CD4-positive, alpha-beta T cell (primary cell): ENCODE measurements around the gene HSDL2. TPM values are rescaled to one million over a fixed set of nuclear protein-coding genes. Genes with fewer than 3 reads are reported as not detected.
"Not testable (repeated sequence)": the region's sequence is repeated elsewhere in the genome, so short reads cannot be mapped to it uniquely, and the experiment has no call there.

Experiments
- ATAC-seq: fragments of 200-7000 bp; cut with Tn5 transposase; one replicate; pipeline ENCODE4 v1.10.0; 2022; ENCODE audit warnings: mild to moderate bottlenecking; ENCODE audit not compliant: poor library complexity
- CTCF ChIA-PET: fragments of 350-600 bp; sonication (Branson Sonifier 250); formaldehyde crosslinking; loops from one replicate; lab custom pipeline; 2021; ENCODE audit warnings: antibody characterized with exemption, inconsistent platforms; lab: Charles Lee
- POLR2A ChIA-PET: fragments of 350-600 bp; sonication (Branson Sonifier 250); formaldehyde crosslinking; loops from one replicate; lab custom pipeline; 2021; ENCODE audit warnings: antibody characterized with exemption, inconsistent platforms; lab: Charles Lee
- DNase-seq, 14 experiments: peaks; one replicate each; pipeline ENCODE4 v3.0.0-alpha.2; 2013 to 2020; ENCODE audit warnings: mixed read lengths in 2 of 14
- H3K27ac ChIP-seq, 2 donors: one replicate each; pipeline versions ENCODE4 v1.5.1 to v1.7.0; 2013; ENCODE audit warnings: low read length in 2 of 2, low read depth in 1 of 2, mild to moderate bottlenecking in 1 of 2
- H3K27me3 ChIP-seq, 2 experiments: 1 replicate in 1 of 2; 2 replicates in 1 of 2; pipeline versions ENCODE4 v1.6.1 to v1.7.0; 2013; ENCODE audit warnings: low read length in 2 of 2, control low read depth in 1 of 2, mild to moderate bottlenecking in 1 of 2, moderate library complexity in 1 of 2; ENCODE audit not compliant: insufficient read depth in 2 of 2, control insufficient read depth in 1 of 2
- H3K36me3 ChIP-seq: one replicate; pipeline ENCODE4 v1.6.1; 2013; ENCODE audit warnings: low read length, control low read depth; ENCODE audit not compliant: insufficient read depth
- H3K4me1 ChIP-seq: one replicate; pipeline ENCODE4 v1.6.1; 2013; ENCODE audit warnings: low read length, control low read depth; ENCODE audit not compliant: insufficient read depth
- H3K4me3 ChIP-seq: one replicate; pipeline ENCODE4 v1.5.1; 2013; ENCODE audit warnings: mild to moderate bottlenecking, low read length, moderate library complexity
- H3K9me3 ChIP-seq, 2 experiments: 1 replicate in 1 of 2; 2 replicates in 1 of 2; pipeline versions ENCODE4 v1.6.1 to v1.7.0; 2013; ENCODE audit warnings: low read length in 2 of 2, mild to moderate bottlenecking in 2 of 2, control low read depth in 1 of 2, moderate library complexity in 1 of 2; ENCODE audit not compliant: control insufficient read depth in 1 of 2, insufficient read depth in 1 of 2
- H3K27ac Mint-ChIP-seq: one replicate; pipeline ENCODE4 v1.8.0; 2020; ENCODE audit warnings: mixed read lengths
- H3K27me3 Mint-ChIP-seq: one replicate; pipeline ENCODE4 v1.8.0; 2021; ENCODE audit warnings: mixed read lengths
- H3K36me3 Mint-ChIP-seq: one replicate; pipeline ENCODE4 v1.8.0; 2021; ENCODE audit warnings: low read depth, mixed read lengths
- H3K4me1 Mint-ChIP-seq: one replicate; pipeline ENCODE4 v1.8.0; 2021; ENCODE audit warnings: low read depth, mixed read lengths
- H3K4me3 Mint-ChIP-seq: one replicate; pipeline ENCODE4 v1.8.0; 2020; ENCODE audit warnings: mild to moderate bottlenecking, mixed read lengths
- H3K9me3 Mint-ChIP-seq: one replicate; pipeline ENCODE4 v1.8.0; 2020; ENCODE audit warnings: mixed read lengths
- intact Hi-C, 2 experiments: fragments of 100-400 bp; cut with DNase I in 1 of 2; cut with micrococcal nuclease in 1 of 2; formaldehyde crosslinking; loops; one replicate each; pipeline versions ENCODE4 v1.15.1 to v1.9.0; 2023 to 2025; cut with DNase I, micrococcal nuclease
- total RNA-seq, 174 experiments: library from RNA in 2 of 174; stranded (reverse) in 2 of 174; gene quantifications; one replicate each; pipeline ENCODE4 v1.2.3 and lab custom pipeline; 2021 to 2026
- TF ChIP-seq, protein P1 (sequence below): fragments of 200-600 bp; IDR thresholded peaks from one replicate; pipeline ENCODE4 v1.8.0; 2022; ENCODE audit warnings: antibody characterized with exemption, mild to moderate bottlenecking

HSDL2 gene
- total RNA-seq, 2 experiments from 2014 or later, result 3.8 to 4.9 TPM

DNA sequence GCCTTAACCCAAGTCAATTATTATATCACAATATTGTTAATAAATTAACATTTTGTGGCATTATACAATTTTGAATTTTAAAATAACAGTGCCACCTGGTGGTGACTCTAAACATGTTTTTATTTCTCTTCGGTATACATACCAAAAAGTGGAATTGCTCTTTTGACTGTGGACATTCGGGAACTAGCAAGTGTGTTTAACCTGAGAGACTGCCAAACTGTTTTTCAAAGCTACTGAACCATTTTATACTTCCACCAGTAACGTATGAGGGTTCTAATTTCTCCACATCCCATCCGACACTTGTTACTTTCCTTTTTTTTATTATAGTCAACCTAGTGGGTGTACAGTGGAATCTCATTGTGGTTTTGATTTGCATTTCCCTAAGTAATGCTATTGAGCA lies 18.3 kb upstream of the HSDL2 start:
- peaks cover 0 to 5% of the 10 kb centered on the region in 2 experiments for H3K9me3 ChIP-seq
- H3K4me3 ChIP-seq, result no peak overlapping the region
- DNase-seq, result peak in 4 of 14 experiments; percentile 48 to 74 (median 64)
- ChIA-PET POLR2A (interaction anchor here (1.1 to 1.2 kb wide), 2 partner anchors 16 to 18 kb away, joined by 3 read pairs; partner anchors contain the start of gene HSDL2), CTCF (interaction anchor here (0.6 to 4.0 kb wide), 6 partner anchors 18 to 287 kb away, joined by 3 to 21 read pairs (median 4); partner anchors contain the start of gene HSDL2)
- intact Hi-C loops, result loop anchor here (1.0 to 10.0 kb wide), 4 partner anchors 248 to 599 kb away; no protein-coding TSS in a partner anchor
- Mint-ChIP-seq H3K4me1 (peaks cover 4% of the 10 kb centered on the region), H3K27ac (no peak overlapping the region), H3K4me3 (no peak overlapping the region), H3K9me3 (peaks cover 5% of the 10 kb centered on the region), H3K27me3 (no peaks in the 10 kb centered on the region), H3K36me3 (no peaks in the 10 kb centered on the region)
- no peak for ATAC-seq
- no peak overlapping the region for H3K27ac ChIP-seq
- no peaks in the 10 kb centered on the region for H3K4me1 ChIP-seq
- TF ChIP-seq, protein P1, sequence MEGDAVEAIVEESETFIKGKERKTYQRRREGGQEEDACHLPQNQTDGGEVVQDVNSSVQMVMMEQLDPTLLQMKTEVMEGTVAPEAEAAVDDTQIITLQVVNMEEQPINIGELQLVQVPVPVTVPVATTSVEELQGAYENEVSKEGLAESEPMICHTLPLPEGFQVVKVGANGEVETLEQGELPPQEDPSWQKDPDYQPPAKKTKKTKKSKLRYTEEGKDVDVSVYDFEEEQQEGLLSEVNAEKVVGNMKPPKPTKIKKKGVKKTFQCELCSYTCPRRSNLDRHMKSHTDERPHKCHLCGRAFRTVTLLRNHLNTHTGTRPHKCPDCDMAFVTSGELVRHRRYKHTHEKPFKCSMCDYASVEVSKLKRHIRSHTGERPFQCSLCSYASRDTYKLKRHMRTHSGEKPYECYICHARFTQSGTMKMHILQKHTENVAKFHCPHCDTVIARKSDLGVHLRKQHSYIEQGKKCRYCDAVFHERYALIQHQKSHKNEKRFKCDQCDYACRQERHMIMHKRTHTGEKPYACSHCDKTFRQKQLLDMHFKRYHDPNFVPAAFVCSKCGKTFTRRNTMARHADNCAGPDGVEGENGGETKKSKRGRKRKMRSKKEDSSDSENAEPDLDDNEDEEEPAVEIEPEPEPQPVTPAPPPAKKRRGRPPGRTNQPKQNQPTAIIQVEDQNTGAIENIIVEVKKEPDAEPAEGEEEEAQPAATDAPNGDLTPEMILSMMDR, result peak; percentile 86
- H3K36me3 ChIP-seq, result no peaks in the 10 kb centered on the region
- no peaks in the 10 kb centered on the region for H3K27me3 ChIP-seq

DNA sequence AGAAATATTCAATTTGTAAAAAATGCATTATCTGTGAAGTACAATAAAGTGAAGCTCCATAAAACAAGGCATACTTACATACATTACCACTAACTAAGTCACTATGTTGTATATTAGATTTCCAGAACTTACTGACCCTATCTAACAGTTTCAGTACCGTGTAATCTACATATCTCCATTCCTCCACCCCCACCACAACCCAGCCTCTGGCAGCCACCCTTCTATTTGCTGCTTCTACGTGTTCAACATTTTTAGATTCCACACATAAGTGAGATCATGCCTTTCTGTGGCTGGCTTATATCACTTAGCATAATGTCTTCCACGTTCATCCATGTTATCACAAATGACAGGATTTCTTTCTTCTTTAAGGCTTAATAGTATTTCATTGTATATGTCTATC lies 15.1 kb upstream of the HSDL2 start:
- no peak overlapping the region for H3K27ac Mint-ChIP-seq
- intact Hi-C loops, result loop anchor here in 1 of 2 experiments (5.0 to 10.0 kb wide), 2 partner anchors 430 to 602 kb away; no protein-coding TSS in a partner anchor
- CTCF ChIA-PET, result no interaction called here

GRCh38 chr9:112365257-112365656 lies 14.7 kb upstream of the HSDL2 start:
- H3K4me1 Mint-ChIP-seq, H3K27me3 Mint-ChIP-seq, DNase-seq, H3K4me3 Mint-ChIP-seq, H3K36me3 Mint-ChIP-seq, H3K36me3 ChIP-seq, POLR2A ChIA-PET, H3K27ac Mint-ChIP-seq, H3K4me1 ChIP-seq, H3K27me3 ChIP-seq, ATAC-seq, H3K4me3 ChIP-seq, CTCF ChIA-PET, H3K27ac ChIP-seq: not testable (repeated sequence)
- intact Hi-C loops, result loop anchor here in 1 of 2 experiments (10.0 kb wide), 1 partner anchor 430 kb away; no protein-coding TSS in a partner anchor
- H3K9me3 ChIP-seq, result peaks cover 11 to 17% of the 10 kb centered on the region in 2 experiments
- peaks cover 16% of the 10 kb centered on the region for H3K9me3 Mint-ChIP-seq

More for the DNA sequence above, 15.1 kb upstream of the HSDL2 start:
- no peaks in the 10 kb centered on the region for H3K36me3 Mint-ChIP-seq
- POLR2A ChIA-PET, result no interaction called here
- H3K4me1 ChIP-seq, result no peaks in the 10 kb centered on the region
- no peak for DNase-seq
- peaks cover 11 to 17% of the 10 kb centered on the region in 2 experiments for H3K9me3 ChIP-seq
- ATAC-seq, result no peak
- no peaks in the 10 kb centered on the region for H3K36me3 ChIP-seq
- peaks cover 14% of the 10 kb centered on the region for H3K9me3 Mint-ChIP-seq
- H3K4me1 Mint-ChIP-seq, result peaks cover 4% of the 10 kb centered on the region
- no peak overlapping the region for H3K27ac ChIP-seq
- TF ChIP-seq, protein P1, result no peak
- no peaks in the 10 kb centered on the region for H3K27me3 Mint-ChIP-seq
- no peaks in the 10 kb centered on the region for H3K27me3 ChIP-seq
- no peak overlapping the region for H3K4me3 Mint-ChIP-seq
- no peak overlapping the region for H3K4me3 ChIP-seq
